Measurements from ENCODE around the gene FARP1. TPM values are rescaled to one million over a fixed set of nuclear protein-coding genes. Genes with fewer than 3 reads are reported as not detected.

FARP1 gene
- total RNA-seq, 4 donors from 2014 or later: 28.3 to 69.2 (median 36.4) TPM

DNA sequence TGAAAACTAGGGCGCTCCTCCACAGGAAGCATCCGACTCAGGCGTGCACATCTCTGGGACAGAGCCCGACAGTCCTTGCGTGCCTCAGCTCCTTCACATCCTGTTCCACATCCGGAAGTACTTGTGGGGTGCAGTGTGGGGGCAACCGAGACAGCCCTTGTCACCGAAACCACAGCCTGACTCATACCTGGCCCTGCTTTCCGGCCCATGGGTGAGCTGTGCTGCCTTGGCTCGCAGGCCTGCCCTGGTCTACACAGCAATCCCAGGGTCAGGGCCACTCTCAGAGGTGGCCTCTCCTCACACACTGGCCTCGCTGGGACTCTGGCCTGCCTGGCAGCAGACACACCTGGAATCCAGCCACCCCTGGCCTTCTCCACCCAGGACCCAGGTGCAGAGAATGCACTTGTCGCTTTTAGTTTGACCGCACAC is 333.7 kb downstream of the FARP1 start:
- H3K4me1 ChIP-seq: peaks cover 0 to 70% (median 18%) of the 10 kb centered on the region in 3 donors
- ATAC-seq: peak; percentile 65
- H3K27ac ChIP-seq: peak overlapping the region in 3 of 4 donors; percentile 48 to 76 (median 55)
- no peak overlapping the region for H3K4me3 ChIP-seq
- no peaks in the 10 kb centered on the region for H3K9me3 ChIP-seq
- no peaks in the 10 kb centered on the region for H3K27me3 ChIP-seq
- H3K36me3 ChIP-seq: peaks cover 0 to 38% of the 10 kb centered on the region in 2 donors
- WGBS, 2 donors (ENCODE audit: low coverage in 1 of 2): 76 to 81% methylated on average over 3 to 5 of the region's 13 CpGs
- no peak for TF ChIP-seq EP300 (IDR thresholded peaks at IDR 0.05)
- TF ChIP-seq CTCF (IDR thresholded peaks at IDR 0.05): no peak
- no peak for TF ChIP-seq POLR2A (IDR thresholded peaks at IDR 0.05)
- TF ChIP-seq POLR2AphosphoS5 (IDR thresholded peaks at IDR 0.05): no peak

GRCh38 chr13:98478189-98479129 is 335.6 kb downstream of the FARP1 start:
- peak overlapping the region in 3 of 4 donors; percentile 44 to 76 (median 48) for H3K27ac ChIP-seq
- H3K27me3 ChIP-seq: no peaks in the 10 kb centered on the region
- no peak for ATAC-seq
- no peak for TF ChIP-seq POLR2AphosphoS5 (IDR thresholded peaks at IDR 0.05)
- no peak for TF ChIP-seq POLR2A (IDR thresholded peaks at IDR 0.05)
- no peak for TF ChIP-seq CTCF (IDR thresholded peaks at IDR 0.05)
- no peak for TF ChIP-seq EP300 (IDR thresholded peaks at IDR 0.05)
- no peaks in the 10 kb centered on the region for H3K9me3 ChIP-seq
- 60 to 62% methylated on average over 6 to 12 of the region's 16 CpGs for WGBS, 2 donors (ENCODE audit: low coverage in 1 of 2)
- peaks cover 0 to 23% of the 10 kb centered on the region in 2 donors for H3K36me3 ChIP-seq
- no peak overlapping the region for H3K4me3 ChIP-seq
- peaks cover 0 to 86% (median 28%) of the 10 kb centered on the region in 3 donors for H3K4me1 ChIP-seq

DNA sequence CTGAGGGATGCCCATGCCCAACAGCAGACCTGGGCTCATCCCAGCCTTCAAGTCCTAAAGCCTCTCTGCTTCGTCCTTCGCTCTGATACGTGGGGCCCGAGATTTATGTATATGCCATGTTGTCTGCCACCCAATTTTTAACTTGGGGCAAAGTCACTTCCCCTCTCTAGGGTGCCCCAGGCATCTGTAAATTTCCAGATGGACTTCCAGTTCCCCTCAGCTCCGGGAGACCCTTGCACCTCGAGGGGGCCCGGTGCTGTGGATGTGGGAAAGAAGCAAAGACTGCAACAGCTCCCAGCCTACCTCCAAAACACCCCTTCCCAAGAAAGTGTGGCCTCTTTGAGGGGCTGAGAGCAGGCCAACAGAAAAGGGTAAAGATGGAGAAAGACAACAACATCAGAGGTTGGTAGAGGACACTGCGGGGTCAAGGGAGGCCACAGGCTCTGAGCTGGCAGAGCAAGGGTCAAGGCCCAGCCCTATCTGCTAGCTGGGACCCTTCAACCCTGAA is 336.7 kb downstream of the FARP1 start:
- Histone ChIP-seq H3K27me3 (no peaks in the 10 kb centered on the region), H3K27ac (peak overlapping the region in 2 of 4 donors; percentile 48 to 76), H3K36me3 (peaks cover 0 to 12% of the 10 kb centered on the region in 2 donors), H3K9me3 (no peaks in the 10 kb centered on the region), H3K4me1 (peaks cover 2 to 94% (median 37%) of the 10 kb centered on the region in 3 donors), H3K4me3 (no peak overlapping the region)
- no peak for ATAC-seq
- TF ChIP-seq POLR2A (IDR thresholded peaks at IDR 0.05) (no peak), EP300 (IDR thresholded peaks at IDR 0.05) (no peak), POLR2AphosphoS5 (IDR thresholded peaks at IDR 0.05) (no peak), CTCF (IDR thresholded peaks at IDR 0.05) (no peak)
- WGBS, 2 donors (ENCODE audit: low coverage in 1 of 2): 83 to 92% methylated on average over 2 to 5 of the region's 8 CpGs

DNA sequence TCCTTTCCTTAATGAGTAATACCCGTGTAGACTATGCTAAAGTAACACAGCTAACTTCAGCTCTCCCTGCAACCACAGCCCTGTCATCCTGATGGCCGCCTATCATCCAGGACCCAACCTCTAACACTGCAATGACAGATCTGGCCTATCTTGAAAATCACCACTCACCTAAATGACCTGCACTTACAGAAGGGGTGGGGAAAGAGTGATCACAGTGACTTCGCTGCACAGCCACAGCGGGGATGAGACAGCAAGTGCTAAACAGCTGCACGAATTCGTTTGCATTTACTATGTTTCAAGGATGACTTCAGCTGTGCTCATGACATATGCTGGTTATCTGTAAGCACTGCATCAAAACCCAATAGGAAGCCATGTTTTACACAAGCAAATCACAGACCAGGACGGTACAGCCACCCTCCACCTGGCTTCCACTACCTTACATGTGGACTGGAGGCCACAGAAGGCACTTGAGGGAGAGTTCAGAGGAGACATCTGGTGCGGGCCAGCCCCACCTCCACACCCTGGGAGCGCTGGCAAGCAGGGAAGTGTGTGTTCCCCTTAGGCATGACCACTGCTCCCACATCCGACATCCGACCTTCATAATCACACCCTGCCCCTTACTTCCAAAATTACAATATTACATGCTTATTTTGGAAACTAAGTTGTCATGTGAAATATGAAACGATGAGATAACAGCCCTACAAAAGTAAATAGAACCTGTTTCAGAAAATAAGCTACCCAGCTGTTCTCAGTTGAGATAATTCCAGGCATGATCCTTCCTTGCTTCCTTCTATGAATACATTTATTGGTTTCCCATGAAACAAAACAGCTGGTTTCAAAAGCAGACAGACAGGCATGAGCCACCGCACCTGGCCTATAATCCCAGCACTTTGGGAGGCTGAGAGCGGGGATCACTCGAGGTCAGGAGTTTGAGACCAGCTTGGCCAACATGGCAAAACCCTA is 338.3 kb downstream of the FARP1 start:
- peaks cover 2 to 100% (median 43%) of the 10 kb centered on the region in 3 donors for H3K4me1 ChIP-seq
- WGBS, 2 donors (ENCODE audit: low coverage in 1 of 2): 51 to 60% methylated on average over 7 to 12 of the region's 15 CpGs
- peak; percentile 31 for ATAC-seq
- peaks cover 0 to 6% of the 10 kb centered on the region in 2 donors for H3K36me3 ChIP-seq
- no peaks in the 10 kb centered on the region for H3K9me3 ChIP-seq
- H3K4me3 ChIP-seq: no peak overlapping the region
- H3K27me3 ChIP-seq: no peaks in the 10 kb centered on the region
- TF ChIP-seq POLR2AphosphoS5 (IDR thresholded peaks at IDR 0.05): no peak
- no peak for TF ChIP-seq CTCF (IDR thresholded peaks at IDR 0.05)
- TF ChIP-seq POLR2A (IDR thresholded peaks at IDR 0.05): no peak
- no peak for TF ChIP-seq EP300 (IDR thresholded peaks at IDR 0.05)
- H3K27ac ChIP-seq: peak overlapping the region in 3 of 4 donors; percentile 32 to 80 (median 48)

Measured in gastroesophageal sphincter (tissue), 4 donors.